IPS-15b (cell line): ENCODE measurements around the gene GGNBP2.

Experiments
- H3K27me3 ChIP-seq: one replicate; pipeline ENCODE4 v1.6.1; 2013; ENCODE audit warnings: low read length; ENCODE audit not compliant: control insufficient read depth, insufficient read depth
- H3K36me3 ChIP-seq: one replicate; pipeline ENCODE4 v1.6.1; 2013; ENCODE audit warnings: low read length; ENCODE audit not compliant: control insufficient read depth, insufficient read depth
- H3K4me1 ChIP-seq: one replicate; pipeline ENCODE4 v1.6.1; 2013; ENCODE audit warnings: mild to moderate bottlenecking, low read length; ENCODE audit not compliant: control insufficient read depth, insufficient read depth
- H3K4me3 ChIP-seq: one replicate; pipeline ENCODE4 v1.5.1; 2013; ENCODE audit warnings: low read depth, low read length
- H3K9ac ChIP-seq: one replicate; pipeline ENCODE4 v1.6.1; 2013; ENCODE audit warnings: low read depth, mild to moderate bottlenecking, low read length
- H3K9me3 ChIP-seq: one replicate; pipeline ENCODE4 v1.6.1; 2013; ENCODE audit warnings: mild to moderate bottlenecking, low read length; ENCODE audit not compliant: control insufficient read depth, insufficient read depth

The GGNBP2 gene

GRCh38 chr17:36525113-36525512, 19.6 kb upstream of the GGNBP2 start:
- Histone ChIP-seq H3K27me3 (no peaks in the 10 kb centered on the region), H3K4me1 (no peaks in the 10 kb centered on the region), H3K9ac (no peak overlapping the region), H3K4me3 (no peak overlapping the region), H3K9me3 (no peaks in the 10 kb centered on the region), H3K36me3 (peaks cover 40% of the 10 kb centered on the region)

GRCh38 chr17:36525888-36526287, 18.8 kb upstream of the GGNBP2 start:
- peaks cover 40% of the 10 kb centered on the region for H3K36me3 ChIP-seq
- no peaks in the 10 kb centered on the region for H3K27me3 ChIP-seq
- no peak overlapping the region for H3K4me3 ChIP-seq
- H3K4me1 ChIP-seq: no peaks in the 10 kb centered on the region
- H3K9ac ChIP-seq: no peak overlapping the region
- H3K9me3 ChIP-seq: no peaks in the 10 kb centered on the region

GRCh38 chr17:36527621-36528250, 17.0 kb upstream of the GGNBP2 start:
- no peaks in the 10 kb centered on the region for H3K4me1 ChIP-seq
- no peaks in the 10 kb centered on the region for H3K9me3 ChIP-seq
- peaks cover 55% of the 10 kb centered on the region for H3K36me3 ChIP-seq
- H3K27me3 ChIP-seq: no peaks in the 10 kb centered on the region
- H3K4me3 ChIP-seq: no peak overlapping the region
- no peak overlapping the region for H3K9ac ChIP-seq

- H3K36me3 ChIP-seq: peaks cover 54% of the 10 kb centered on the region
- H3K9me3 ChIP-seq: no peaks in the 10 kb centered on the region
- peaks cover 6% of the 10 kb centered on the region for H3K4me1 ChIP-seq
- H3K27me3 ChIP-seq: no peaks in the 10 kb centered on the region
- H3K9ac ChIP-seq: no peak overlapping the region
- H3K4me3 ChIP-seq: no peak overlapping the region
Observed at GRCh38 chr17:36529121-36529520, 15.6 kb upstream of the GGNBP2 start.

- Histone ChIP-seq H3K9ac (no peak overlapping the region), H3K9me3 (no peaks in the 10 kb centered on the region), H3K4me1 (peaks cover 6% of the 10 kb centered on the region), H3K4me3 (no peak overlapping the region), H3K27me3 (no peaks in the 10 kb centered on the region), H3K36me3 (peaks cover 32% of the 10 kb centered on the region)
Observed at GRCh38 chr17:36532435-36532975, 12.2 kb upstream of the GGNBP2 start.

- Histone ChIP-seq H3K36me3 (peaks cover 23% of the 10 kb centered on the region), H3K9ac (peak overlapping the region; percentile 94), H3K9me3 (no peaks in the 10 kb centered on the region), H3K4me3 (peak overlapping the region; percentile 96), H3K4me1 (peaks cover 6% of the 10 kb centered on the region), H3K27me3 (no peaks in the 10 kb centered on the region)
Observed at GRCh38 chr17:36533935-36534839, 10.5 kb upstream of the GGNBP2 start.

GRCh38 chr17:36534840-36535668, 9.7 kb upstream of the GGNBP2 start, which contains the start of the genes MYO19 and PIGW:
TSS of gene MYO19 (minus strand) at chr17:36534868. CDS start at chr17:36532538, 2,330 bp downstream.
TSS of gene PIGW (plus strand) at chr17:36534987. CDS start at chr17:36537102, 2,115 bp downstream.
- H3K4me1 ChIP-seq: peaks cover 6% of the 10 kb centered on the region
- H3K36me3 ChIP-seq: peaks cover 20% of the 10 kb centered on the region
- H3K27me3 ChIP-seq: no peaks in the 10 kb centered on the region
- H3K9ac ChIP-seq: peak within 1 kb of the TSS; percentile 94
- peak within 1 kb of the TSS; percentile 96 for H3K4me3 ChIP-seq
- H3K9me3 ChIP-seq: no peaks in the 10 kb centered on the region

- Histone ChIP-seq H3K9me3 (no peaks in the 10 kb centered on the region), H3K27me3 (no peaks in the 10 kb centered on the region), H3K4me1 (peaks cover 6% of the 10 kb centered on the region), H3K9ac (peak overlapping the region; percentile 84), H3K36me3 (peaks cover 20% of the 10 kb centered on the region), H3K4me3 (peak overlapping the region; percentile 96)
Observed at GRCh38 chr17:36535669-36536081, 9.0 kb upstream of the GGNBP2 start.

GRCh38 chr17:36540696-36541095, 4.0 kb upstream of the GGNBP2 start:
- H3K4me1 ChIP-seq: no peaks in the 10 kb centered on the region
- no peak overlapping the region for H3K9ac ChIP-seq
- H3K9me3 ChIP-seq: no peaks in the 10 kb centered on the region
- no peaks in the 10 kb centered on the region for H3K36me3 ChIP-seq
- H3K4me3 ChIP-seq: no peak overlapping the region
- H3K27me3 ChIP-seq: no peaks in the 10 kb centered on the region

- Histone ChIP-seq H3K4me1 (no peaks in the 10 kb centered on the region), H3K9ac (no peak overlapping the region), H3K36me3 (no peaks in the 10 kb centered on the region), H3K9me3 (no peaks in the 10 kb centered on the region), H3K4me3 (no peak overlapping the region), H3K27me3 (no peaks in the 10 kb centered on the region)
Observed at GRCh38 chr17:36542755-36543154, 2.0 kb upstream of the GGNBP2 start.

GRCh38 chr17:36544044-36544306, 744 bp upstream of the GGNBP2 start:
- H3K27me3 ChIP-seq: no peaks in the 10 kb centered on the region
- no peaks in the 10 kb centered on the region for H3K4me1 ChIP-seq
- H3K36me3 ChIP-seq: no peaks in the 10 kb centered on the region
- H3K9me3 ChIP-seq: no peaks in the 10 kb centered on the region
- peak overlapping the region; percentile 85 for H3K9ac ChIP-seq
- H3K4me3 ChIP-seq: peak overlapping the region; percentile 93
